Fibroblast of the aortic adventitia (primary cell): ENCODE measurements around the gene LITAF. TPM values are rescaled to one million over a fixed set of nuclear protein-coding genes. Genes with fewer than 3 reads are reported as not detected.
"Not testable (repeated sequence)": the region's sequence is repeated elsewhere in the genome, so short reads cannot be mapped to it uniquely, and the experiment has no call there.

Source experiments
- DNase-seq: peaks from one replicate; pipeline ENCODE4 v3.0.0-alpha.2; 2010; ENCODE audit warnings: low read depth
- H3K4me3 ChIP-seq: 2 replicates; pipeline ENCODE4 v1.5.1; 2011; ENCODE audit warnings: low read depth, mild to moderate bottlenecking, control low read depth, low read length, moderate library complexity
- CTCF ChIP-seq: IDR thresholded peaks from 2 replicates; pipeline ENCODE4 v1.5.1; 2011; ENCODE audit warnings: mild to moderate bottlenecking, low read length, control low read depth, inconsistent platforms; ENCODE audit not compliant: insufficient read depth
- total RNA-seq: library from RNA; depleted of rRNA; stranded (reverse); fragments of >200 nt; gene quantifications from 2 replicates; pipeline ENCODE4 v1.2.3, GENCODE V29; 2012; ENCODE audit warnings: low replicate concordance

LITAF gene
- total RNA-seq, 1 donor: 44.6 TPM

DNA sequence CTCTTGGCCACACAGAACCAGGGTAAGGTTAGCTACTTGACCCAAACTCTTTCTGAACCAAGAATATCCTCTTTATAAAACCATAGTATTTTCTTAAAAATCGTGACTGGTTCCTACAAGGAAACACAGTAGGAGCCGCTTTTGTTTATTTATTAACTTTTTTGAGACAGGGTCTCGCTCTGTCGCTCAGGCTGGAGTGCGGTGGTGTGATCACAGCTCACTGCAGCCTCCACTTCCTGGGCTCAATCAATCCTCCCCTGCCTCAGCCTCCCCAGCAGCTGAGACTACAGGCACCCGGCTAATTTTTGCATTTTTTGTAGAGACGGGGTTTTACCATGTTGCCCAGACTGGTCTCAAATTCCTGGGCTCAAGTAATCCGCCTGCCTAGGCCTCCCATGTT, 14.7 kb upstream of the LITAF start:
- DNase-seq: no peak

DNA sequence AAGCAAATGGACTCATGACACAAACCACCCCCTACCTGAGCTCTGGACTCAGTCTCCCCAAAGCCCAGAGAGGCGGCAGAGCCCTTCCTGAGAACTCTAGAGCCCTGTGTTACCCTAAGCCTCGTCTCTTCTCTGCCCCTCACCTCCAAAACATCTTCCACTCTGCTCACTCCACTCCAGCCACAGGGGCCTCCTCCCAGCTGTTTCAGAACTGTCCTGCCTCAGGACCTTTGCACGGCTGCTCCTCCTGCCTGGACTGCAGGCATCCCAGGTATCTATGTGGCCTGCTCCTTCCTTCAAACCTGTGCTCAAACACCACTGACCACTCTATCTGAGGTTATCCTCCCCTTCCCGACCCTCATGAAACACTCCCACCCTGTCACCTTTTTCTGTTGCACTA, 12.9 kb upstream of the LITAF start:
- no peak overlapping the region for H3K4me3 ChIP-seq
- DNase-seq: no peak
- TF ChIP-seq CTCF: no peak

More for the DNA sequence above, 14.7 kb upstream of the LITAF start:
- TF ChIP-seq CTCF: no peak
- H3K4me3 ChIP-seq: no peak overlapping the region

- DNase-seq: no peak
- TF ChIP-seq CTCF: no peak
- no peak overlapping the region for H3K4me3 ChIP-seq
These were observed 10.7 kb upstream of the LITAF start for GRCh38 chr16:11597235-11598095.

GRCh38 chr16:11596572-11597226, 10.0 kb upstream of the LITAF start:
- TF ChIP-seq CTCF: no peak
- no peak overlapping the region for H3K4me3 ChIP-seq
- no peak for DNase-seq

DNA sequence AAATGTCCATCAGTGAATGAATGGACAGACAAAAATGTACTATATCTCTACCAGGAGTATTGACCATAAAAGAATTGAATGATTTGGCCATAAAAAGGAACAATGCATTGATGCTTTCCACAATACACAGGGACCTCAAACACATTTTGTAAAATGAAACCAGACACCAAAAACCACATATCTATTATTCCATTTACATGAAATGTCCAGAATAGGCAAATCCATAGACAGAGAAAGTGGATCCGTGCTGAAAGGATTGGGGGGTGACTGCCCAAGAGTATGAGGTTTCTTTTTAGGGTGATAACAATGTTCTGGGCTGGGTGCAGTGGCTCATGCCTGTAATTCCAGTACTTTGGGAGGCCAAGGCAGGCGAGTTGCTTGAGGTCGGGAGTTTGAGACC, 6.9 kb upstream of the LITAF start:
- TF ChIP-seq CTCF: no peak
- no peak for DNase-seq
- H3K4me3 ChIP-seq: no peak overlapping the region

DNA sequence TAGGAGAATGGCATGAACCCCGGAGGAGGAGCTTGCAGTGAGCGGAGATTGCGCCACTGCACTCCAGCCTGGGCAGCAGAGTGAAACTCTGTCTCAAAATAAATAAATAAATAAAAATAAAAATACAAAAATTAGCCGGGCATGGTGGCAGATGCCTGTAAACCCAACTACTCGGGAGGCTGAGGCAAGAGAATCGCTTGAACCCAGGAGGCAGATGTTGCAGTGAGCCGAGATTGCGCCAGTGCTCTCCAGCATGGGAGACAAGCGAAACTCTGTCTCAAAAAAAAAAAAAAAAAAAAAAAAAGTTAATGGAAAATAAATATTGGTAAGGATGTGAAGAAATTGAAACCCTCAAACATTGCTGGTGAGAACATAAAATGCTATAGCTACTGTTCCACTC, 6.4 kb upstream of the LITAF start:
- not testable (repeated sequence) for H3K4me3 ChIP-seq, DNase-seq

- not testable (repeated sequence) for DNase-seq, H3K4me3 ChIP-seq
These were observed 4.9 kb upstream of the LITAF start for GRCh38 chr16:11591630-11592029.

- DNase-seq: no peak
- no peak for TF ChIP-seq CTCF
- no peak overlapping the region for H3K4me3 ChIP-seq
These were observed 2.5 kb upstream of the LITAF start for GRCh38 chr16:11589198-11589550.
